Measurements from ENCODE around the gene PDS5A.
"Not testable (repeated sequence)": the region's sequence is repeated elsewhere in the genome, so short reads cannot be mapped to it uniquely, and the experiment has no call there.

The PDS5A gene

DNA sequence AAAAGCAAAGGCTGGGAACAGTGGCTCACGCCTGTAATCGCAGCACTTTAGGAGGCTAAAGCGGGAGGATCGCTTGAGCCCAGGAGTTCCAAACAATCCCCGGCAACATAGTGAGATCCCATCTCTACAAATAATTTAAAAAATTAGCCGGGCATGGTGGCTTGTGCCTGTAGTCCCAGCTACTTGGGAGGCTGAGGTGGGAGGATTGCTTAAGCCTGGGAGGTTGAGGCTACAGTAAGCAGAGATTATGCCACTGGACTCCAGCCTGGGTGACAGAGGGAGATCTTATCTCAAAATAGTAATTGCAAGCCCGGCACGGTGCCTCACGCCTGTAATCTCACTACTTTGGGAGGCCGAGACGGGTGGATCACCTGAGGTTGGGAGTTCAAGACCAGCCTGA is 139.3 kb downstream of the PDS5A start:
- not testable (repeated sequence) for DNase-seq (ENCODE audit: low spot score)

DNA sequence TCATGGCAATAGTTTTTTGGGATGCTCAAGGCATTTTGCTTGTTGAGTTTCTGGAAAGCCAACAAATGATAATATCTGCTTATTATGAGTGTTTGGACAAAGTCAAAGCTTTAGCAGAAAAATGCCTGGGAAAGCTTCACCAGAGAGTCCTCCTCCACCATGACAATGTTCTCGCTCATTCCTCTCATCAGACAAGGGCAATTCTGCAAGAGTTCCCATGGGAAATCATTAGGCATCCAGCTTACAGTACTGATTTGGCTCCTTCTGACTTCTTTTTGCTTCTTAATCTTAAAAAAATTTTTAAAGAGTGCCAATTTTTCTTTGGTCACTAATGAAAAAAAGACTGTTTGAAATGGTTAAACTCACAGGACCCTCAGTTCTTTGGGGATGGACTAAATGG is 143.4 kb downstream of the PDS5A start:
- DNase-seq (ENCODE audit: low spot score) = no peak

DNA sequence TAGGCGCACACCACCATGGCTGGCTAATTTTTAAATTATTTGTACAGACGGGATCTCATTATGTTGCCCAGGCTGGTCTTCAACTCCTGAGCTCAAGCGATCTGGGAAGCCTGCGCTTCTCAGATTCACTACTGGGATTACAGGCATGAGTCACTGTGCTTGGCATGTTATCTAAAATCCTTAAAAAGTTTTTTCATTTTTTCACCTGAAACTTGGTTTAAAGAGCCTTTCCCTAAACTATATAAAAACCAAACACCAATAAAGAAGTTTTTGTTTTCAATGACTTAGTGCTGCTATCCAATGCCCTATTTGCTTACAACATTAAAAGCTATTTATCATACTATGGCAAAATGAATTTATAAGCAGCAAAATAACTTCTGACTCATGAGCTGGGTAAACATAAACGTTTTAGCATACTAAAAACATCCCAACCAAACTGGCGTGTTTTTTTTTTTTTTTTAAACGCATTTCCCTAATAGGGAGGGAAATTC is 151.9 kb downstream of the PDS5A start:
- DNase-seq (ENCODE audit: low spot score) = no peak

DNA sequence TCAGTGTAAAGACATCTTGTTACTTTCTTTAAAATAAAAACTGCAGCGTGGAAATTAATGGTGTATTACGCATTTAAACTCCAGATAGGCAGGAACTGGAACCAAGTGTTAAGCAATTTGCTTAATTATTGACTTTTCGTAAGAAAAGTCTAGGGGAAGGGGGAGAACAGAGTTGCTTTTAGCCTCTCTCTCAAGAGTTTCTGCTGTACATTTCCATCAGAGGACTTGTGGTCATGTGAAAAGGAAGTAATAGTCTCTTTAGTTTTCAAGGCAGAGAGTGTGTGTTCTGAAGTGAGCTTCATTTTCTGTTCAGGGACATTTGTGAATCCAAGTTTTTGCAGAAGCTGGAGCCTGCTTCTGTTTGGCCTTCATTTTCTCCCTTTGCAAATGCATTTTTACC is 152.6 kb downstream of the PDS5A start:
- peak; percentile 9 for DNase-seq (ENCODE audit: low spot score)

DNA sequence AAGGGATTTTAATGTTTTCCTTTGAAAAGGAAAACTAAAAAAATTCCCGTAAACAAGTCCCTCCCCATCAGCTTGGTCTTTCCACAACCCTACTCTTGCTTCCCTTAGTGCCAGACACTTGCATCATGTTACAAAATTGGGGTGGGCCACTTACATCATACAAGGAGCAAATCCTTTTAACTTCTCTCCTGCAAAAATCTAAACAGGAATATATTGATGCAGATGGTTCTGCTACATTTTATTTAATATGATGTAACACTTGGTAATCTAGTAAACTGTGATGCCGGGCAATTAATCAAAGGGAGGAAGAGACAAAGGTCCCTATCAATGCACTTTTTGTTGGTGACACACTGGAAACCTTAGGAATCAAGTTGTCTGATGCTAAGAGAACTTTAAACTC is 154.5 kb downstream of the PDS5A start:
- no peak for DNase-seq (ENCODE audit: low spot score)

DNA sequence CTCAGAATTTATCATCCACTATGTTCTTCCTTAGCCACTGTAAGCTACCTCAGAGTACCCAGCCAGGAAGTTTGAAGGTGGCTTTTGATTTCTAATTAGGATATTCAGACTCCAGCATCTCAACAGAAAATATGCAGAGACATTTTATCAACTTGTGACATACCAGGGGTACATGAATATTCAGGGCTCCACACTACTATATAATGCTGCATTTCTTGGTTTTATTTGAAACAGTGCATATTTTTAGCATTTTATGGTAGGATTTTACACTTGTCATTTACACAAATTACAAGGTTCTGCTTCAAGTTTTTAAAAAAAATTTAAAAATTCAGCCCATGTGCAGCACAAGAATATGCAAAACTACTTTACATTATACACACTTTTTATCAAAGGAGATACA is 155.0 kb downstream of the PDS5A start:
- DNase-seq (ENCODE audit: low spot score) = no peak

DNA sequence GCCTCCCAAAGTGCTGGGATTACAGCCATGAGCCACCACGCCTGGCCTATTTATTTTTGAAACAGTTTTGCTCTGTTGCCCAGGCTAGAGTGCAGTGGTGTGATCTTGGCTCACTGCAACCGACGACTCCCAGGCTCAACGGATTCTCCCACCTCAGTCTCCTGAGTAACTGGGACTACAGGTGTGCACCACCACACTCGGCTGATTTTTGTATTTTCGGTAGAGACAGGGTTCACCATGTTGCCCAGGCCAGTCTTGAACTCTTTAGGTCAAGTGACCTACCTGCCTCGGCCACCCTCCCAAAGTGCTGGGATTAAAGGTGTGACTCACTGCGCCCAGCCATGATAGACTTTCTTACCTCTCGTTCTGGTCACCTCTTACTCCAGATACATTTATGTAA is 155.8 kb downstream of the PDS5A start:
- DNase-seq (ENCODE audit: low spot score) = no peak

DNA sequence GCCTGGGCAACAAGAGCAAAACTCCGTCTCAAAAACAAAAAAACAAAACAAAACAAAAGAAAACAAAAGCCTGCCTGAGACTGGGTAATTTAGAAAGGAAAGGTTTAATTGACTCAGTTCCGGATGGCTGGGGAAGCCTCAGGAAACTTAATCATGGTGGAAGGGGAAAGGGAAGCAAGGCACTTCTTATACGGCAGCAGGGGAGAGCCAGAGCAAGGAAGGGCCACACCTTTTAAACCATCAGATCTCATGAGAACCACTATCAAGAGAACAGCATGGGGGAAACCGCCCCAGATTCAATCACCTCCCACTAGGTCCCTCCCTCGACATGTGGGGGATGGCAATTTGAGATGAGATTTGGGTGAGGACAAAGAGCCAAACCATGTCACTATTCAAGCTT is 157.5 kb downstream of the PDS5A start:
- DNase-seq (ENCODE audit: low spot score) = no peak

DNA sequence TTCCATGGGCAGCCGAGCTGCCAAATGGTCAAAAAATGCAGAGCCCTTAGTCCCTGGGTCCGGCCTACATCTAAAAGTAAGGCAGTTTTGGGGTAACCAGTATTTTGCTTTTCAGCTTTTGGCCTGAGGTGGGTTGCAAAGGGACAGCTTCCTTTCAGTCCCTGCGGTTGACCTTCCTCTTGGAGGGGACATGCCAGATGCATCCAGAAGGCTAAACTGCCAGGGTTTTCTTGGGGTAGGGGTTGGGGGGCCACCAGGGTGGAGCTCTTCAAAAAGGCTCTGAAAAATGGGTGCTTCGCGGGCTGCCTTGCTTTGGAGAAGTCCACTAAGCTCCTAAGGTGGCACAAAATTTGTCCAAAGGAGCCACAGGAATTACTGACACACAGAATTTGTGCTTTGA is 159.1 kb downstream of the PDS5A start:
- DNase-seq (ENCODE audit: low spot score) = no peak

DNA sequence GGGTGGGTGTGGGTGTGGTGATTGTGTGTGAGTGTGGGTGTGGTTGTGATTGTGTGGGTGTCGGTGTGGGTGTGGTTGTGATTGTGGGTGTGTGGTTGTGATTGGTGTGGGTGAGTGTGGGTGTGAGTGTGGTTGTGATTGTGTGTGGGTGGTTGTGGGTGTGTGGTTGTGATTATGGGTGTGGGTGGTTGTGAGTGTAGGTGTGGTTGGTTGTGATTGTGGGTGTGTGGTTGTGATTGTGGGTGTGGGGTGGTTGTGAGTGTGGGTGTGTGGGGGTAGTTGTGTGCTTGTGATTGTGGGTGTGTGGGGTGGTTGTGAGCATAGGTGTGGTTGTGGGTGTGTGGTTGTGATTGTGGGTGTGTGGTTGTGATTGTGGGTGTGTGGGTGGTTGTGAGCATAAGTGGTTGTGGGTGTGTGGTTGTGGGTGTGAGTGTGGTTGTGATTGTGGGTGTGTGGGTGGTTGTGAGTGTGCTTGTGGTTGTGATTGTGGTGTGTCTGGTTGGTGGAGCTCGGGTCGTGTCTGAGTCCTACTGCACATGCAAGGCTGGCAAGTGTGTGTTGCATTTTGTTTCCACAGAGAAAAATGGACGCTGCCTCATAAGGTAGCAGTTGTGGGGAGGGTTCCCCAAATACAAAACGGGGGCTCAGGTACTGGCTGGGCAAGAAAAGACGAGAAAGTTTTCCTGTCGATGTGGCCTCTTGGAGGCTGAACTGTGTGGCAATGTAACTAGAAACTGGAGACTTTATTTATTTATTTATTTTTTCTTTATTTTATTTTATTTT is 163.1 kb downstream of the PDS5A start:
- DNase-seq (ENCODE audit: low spot score) = no peak

DNA sequence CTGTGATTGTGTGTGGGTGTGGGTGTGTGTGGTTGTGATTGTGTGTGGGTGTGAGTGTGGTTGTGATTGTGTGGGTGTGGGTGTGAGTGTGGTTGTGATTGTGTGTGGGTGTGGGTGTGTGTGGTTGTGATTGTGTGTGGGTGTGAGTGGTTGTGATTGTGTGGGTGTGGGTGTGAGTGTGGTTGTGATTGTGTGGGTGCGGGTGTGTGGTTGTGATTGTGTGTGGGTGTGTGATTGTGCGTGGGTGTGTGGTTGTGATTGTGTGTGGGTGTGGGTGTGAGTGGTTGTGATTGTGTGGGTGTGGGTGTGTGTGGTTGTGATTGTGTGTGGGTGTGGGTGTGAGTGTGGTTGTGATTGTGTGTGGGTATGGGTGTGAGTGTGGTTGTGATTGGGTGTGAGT is 163.9 kb downstream of the PDS5A start:
- not testable (repeated sequence) for DNase-seq (ENCODE audit: low spot score)

DNA sequence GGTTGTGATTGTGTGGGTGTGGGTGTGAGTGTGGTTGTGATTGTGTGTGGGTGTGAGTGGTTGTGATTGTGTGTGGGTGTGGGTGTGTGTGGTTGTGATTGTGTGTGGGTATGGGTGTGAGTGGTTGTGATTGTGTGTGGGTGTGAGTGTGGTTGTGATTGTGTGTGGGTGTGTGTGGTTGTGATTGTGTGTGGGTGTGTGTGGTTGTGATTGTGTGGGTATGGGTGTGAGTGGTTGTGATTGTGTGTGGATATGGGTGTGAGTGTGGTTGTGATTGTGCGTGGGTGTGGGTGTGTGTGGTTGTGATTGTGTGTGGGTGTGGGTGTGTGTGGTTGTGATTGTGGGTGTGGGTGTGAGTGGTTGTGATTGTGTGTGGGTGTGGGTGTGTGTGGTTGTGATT is 164.7 kb downstream of the PDS5A start:
- not testable (repeated sequence) for DNase-seq (ENCODE audit: low spot score)

DNA sequence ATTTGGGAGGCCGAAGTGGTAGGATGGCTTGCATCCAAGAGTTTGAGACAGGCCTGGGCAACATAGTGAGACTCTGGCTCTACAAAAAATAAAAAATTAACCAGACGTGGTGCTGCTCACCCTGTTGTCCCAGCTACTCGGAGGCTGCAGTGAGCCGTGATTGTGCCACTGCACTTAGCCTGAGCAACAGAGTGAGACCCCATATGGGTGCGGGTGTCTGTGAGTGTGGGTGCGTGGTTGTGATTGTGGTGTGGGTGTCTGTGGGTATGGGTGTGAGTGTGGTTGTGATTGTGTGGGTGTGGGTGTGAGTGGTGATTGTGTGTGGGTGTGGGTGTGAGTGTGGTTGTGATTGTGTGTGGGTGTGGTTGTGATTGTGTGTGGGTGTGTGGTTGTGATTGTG is 165.2 kb downstream of the PDS5A start:
- no peak for DNase-seq (ENCODE audit: low spot score)

DNA sequence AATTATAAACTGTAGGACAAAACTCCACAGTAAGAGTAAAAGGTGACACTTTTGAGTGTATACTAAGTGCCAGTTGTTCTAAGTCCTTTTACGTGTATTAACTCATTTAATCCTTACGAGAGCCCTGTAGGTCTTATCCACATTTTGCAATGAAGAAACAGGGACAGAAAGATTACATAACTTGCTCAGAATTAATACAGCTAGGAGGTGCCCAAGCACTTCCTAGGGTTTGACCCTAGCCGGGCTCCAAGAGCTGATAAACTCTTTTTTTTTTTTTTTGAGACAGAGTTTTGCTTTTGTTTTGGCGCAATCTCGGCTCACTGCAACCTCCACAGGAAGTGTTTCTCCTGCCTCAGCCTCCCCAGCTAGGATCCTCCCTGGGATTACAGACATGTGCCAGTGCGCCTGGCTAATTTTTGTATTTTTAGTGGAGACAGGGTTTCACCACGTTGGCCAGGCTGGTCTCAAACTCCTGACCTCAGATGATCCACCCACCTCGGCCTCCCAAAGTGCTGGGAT is 169.4 kb downstream of the PDS5A start:
- DNase-seq (ENCODE audit: low spot score) = no peak

DNA sequence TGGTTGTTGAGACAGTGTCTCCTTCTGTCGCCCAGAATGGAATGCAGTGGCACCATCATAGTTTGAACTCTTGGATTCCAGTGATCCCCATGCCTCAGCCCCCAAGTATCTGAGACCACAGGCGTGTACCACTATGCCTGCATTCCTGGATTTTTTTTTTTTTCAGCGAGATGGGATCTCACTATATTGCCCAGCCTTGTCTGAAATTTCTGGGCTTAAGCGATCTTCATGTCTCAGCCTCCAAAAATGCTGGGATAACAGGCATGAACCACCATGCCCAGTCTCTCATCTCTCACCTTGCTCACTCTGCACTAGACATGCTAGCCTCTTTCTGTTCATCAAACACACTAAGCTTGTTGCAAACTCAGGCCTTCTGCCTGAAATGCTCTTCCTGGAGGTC is 175.7 kb downstream of the PDS5A start:
- DNase-seq (ENCODE audit: low spot score) = no peak

DNA sequence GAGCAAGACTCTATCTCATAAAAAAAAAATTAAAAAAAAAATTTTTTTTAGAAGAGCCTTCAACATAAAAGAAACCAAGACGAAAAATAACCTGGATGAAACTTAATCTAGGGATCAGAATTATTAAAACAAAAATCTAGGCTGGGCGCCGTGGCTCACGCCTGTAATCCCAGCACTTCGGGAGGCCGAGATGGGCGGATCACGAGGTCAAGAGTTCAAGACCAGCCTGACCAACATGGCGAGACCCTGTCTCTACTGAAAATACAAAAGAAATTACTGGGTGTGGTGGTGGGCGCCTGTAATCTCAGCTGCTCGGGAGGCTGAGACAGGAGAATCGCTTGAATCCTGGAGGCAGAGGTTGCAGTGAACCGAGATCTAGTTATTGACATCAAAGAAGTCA is 184.7 kb downstream of the PDS5A start:
- not testable (repeated sequence) for DNase-seq (ENCODE audit: low spot score)

DNA sequence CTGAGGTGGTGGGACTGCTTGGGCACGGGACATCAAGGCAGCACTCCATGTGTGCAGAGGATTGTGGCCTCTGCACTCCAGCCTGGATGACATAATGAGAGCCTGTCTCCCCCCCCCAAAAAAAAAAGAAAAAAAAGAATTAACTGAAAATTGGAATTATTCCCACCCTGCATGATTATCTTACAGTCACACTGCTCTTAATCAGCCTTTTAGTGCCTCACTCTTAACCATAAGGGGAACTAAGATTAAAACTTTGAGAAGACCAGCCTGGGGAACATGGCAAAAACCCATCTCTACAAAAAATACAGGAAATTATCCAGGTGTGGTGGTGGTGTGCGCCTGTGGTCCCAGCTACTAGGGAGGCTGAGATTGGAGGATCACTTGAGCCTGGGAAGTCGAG is 185.2 kb downstream of the PDS5A start:
- no peak for DNase-seq (ENCODE audit: low spot score)

DNA sequence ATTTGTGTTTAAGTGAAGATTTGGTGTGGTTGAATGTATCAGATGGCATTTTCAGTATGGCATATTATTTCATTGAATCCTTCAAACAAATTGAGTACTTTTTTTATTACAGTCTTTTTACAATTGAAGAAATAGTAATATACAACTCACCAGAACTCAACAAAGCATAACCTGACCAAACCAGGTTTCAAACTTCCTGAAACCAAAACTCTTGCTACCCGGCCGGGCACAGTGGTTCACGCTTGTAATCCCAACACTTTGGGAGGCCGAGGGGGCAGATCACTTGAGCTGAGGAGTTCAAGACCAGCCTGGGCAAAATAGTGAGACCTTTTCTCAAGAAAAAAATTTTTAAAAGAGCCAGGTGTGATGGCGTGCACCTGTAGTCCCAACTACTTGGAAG is 185.6 kb downstream of the PDS5A start:
- DNase-seq (ENCODE audit: low spot score) = no peak

DNA sequence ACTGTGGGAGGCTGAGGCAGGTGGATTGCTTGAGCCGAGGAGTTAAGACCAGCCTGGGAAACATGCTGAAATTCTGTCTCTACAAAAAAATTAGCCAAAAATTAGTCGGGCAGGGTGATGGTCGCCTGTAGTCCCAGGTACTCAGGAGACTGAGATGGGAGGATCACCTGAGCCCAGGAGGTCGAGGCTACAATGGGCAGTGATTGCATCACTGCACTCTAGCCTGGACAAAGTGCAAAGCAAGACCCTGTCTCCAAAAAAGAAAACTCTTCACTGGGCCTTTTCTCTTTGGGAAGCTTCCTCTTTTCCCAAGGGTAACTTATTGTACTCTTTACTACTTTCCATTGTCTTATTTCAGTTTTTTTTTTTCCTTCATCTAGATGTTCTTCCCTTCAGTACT is 190.9 kb downstream of the PDS5A start:
- no peak for DNase-seq (ENCODE audit: low spot score)

DNA sequence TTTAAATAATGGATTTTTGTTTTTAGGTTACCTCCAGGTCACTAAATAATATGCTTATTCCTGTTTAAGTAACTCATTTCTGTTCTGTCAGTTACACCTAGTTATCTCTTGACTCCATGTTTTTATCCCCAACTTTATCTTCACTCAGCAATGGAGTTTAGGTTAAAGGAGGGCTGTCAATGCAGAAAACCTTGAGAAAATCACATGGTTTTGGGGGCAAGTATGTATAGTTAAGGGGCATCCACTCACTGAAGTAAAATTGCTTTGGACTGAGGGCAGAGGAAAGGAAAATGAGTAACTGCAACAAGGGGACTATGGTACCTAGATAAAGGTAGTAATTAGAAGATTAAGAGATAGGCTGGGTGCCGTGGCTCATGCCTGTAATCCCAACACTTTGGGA is 192.6 kb downstream of the PDS5A start:
- no peak for DNase-seq (ENCODE audit: low spot score)

DNA sequence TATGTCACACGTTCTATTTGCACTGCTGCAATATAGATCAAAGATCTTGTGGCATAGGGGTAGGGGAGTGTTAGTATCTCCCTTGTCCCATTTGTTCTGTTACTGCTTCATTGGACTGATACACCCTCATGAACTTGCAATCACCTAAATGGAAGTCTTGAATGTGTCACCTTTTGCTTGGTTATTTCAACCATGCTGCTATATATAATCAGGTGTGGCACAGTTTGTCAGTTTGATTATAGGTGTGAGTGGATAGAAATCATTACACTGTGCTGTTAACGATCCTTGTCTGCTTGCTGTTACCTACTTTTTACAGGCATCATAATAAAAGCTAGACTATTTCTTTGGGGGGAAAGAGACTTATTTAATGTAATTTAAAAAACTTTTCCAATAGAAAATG is 195.7 kb downstream of the PDS5A start:
- DNase-seq (ENCODE audit: low spot score) = not testable (repeated sequence)
